Loucy (cell line): ENCODE results near the gene GCKR.

Experiments used
- H2AFZ ChIP-seq: fragments of 200-600 bp; sonication (generic); 2 replicates; pipeline ENCODE4 v1.6.0; 2016; ENCODE audit warnings: antibody characterized with exemption, mild to moderate bottlenecking, low read length, moderate library complexity
- H3F3A ChIP-seq: fragments of 200-600 bp; 2 replicates; pipeline ENCODE4 v1.6.0; 2016; ENCODE audit warnings: antibody characterized with exemption, low read depth, mild to moderate bottlenecking
- H3K27me3 ChIP-seq: fragments of 200-600 bp; sonication (generic); 2 replicates; pipeline ENCODE4 v1.6.1; 2014; ENCODE audit warnings: low read length, mild to moderate bottlenecking; ENCODE audit not compliant: insufficient read depth, poor library complexity, severe bottlenecking
- H3K36me3 ChIP-seq: fragments of 200-600 bp; sonication (generic); 2 replicates; pipeline ENCODE4 v1.6.1; 2016; ENCODE audit warnings: low read length; ENCODE audit not compliant: insufficient read depth
- H3K4me1 ChIP-seq: fragments of 200-600 bp; sonication (generic); 2 replicates; pipeline ENCODE4 v1.5.1; 2014; ENCODE audit warnings: low read length, mild to moderate bottlenecking; ENCODE audit not compliant: insufficient read depth, poor library complexity, severe bottlenecking
- H3K4me2 ChIP-seq: fragments of 200-600 bp; sonication (generic); 2 replicates; pipeline ENCODE4 v1.6.0; 2014; ENCODE audit warnings: antibody characterized with exemption, low read length, low read depth, mild to moderate bottlenecking; ENCODE audit not compliant: poor library complexity, severe bottlenecking
- H3K4me3 ChIP-seq: fragments of 200-600 bp; sonication (generic); 2 replicates; pipeline ENCODE4 v1.5.1; 2014; ENCODE audit warnings: low read length, mild to moderate bottlenecking, mixed read lengths; ENCODE audit not compliant: poor library complexity, severe bottlenecking
- H3K79me2 ChIP-seq: fragments of 200-600 bp; sonication (generic); 2 replicates; pipeline ENCODE4 v1.6.1; 2014; ENCODE audit warnings: low read length; ENCODE audit not compliant: insufficient read depth
- H3K9ac ChIP-seq: fragments of 200-600 bp; sonication (generic); 2 replicates; pipeline ENCODE4 v1.6.0; 2014; ENCODE audit warnings: mild to moderate bottlenecking, low read depth, low read length, moderate library complexity; ENCODE audit not compliant: poor library complexity, severe bottlenecking
- H3K9me2 ChIP-seq: fragments of 200-600 bp; sonication (generic); replicated peaks from 2 replicates; pipeline ENCODE4 v1.6.1; 2016; ENCODE audit warnings: low read depth, low read length, mixed read lengths
- H3K9me3 ChIP-seq: fragments of 200-600 bp; sonication (generic); 2 replicates; pipeline ENCODE4 v1.6.1; 2014; ENCODE audit warnings: mild to moderate bottlenecking, antibody characterized with exemption, low read length, low read depth; ENCODE audit not compliant: insufficient read depth
- H4K20me1 ChIP-seq: fragments of 200-600 bp; sonication (generic); 2 replicates; pipeline ENCODE4 v1.6.0; 2014; ENCODE audit warnings: antibody characterized with exemption, low read length, mild to moderate bottlenecking; ENCODE audit not compliant: insufficient read depth, poor library complexity, severe bottlenecking
- CTCF ChIP-seq: fragments of 200-600 bp; sonication (generic); conservative IDR thresholded peaks from 2 replicates; pipeline ENCODE4 v1.5.1; 2014; ENCODE audit warnings: mild to moderate bottlenecking, antibody characterized with exemption, low read length
- EZH2phosphoT487 ChIP-seq: fragments of 200-600 bp; IDR thresholded peaks from 2 replicates; pipeline ENCODE4 v1.6.1; 2018; ENCODE audit warnings: antibody characterized with exemption, mild to moderate bottlenecking, moderate library complexity, borderline replicate concordance

Gene GCKR

GRCh38 chr2:27544143-27544821 lies 47.6 kb downstream of the GCKR start:
- H3K4me3 ChIP-seq: no peak overlapping the region
- TF ChIP-seq CTCF (no peak), EZH2phosphoT487 (no peak)
- H4K20me1 ChIP-seq: no peaks in the 10 kb centered on the region
- H3K4me2 ChIP-seq: no peak overlapping the region
- no peaks in the 10 kb centered on the region for H3F3A ChIP-seq
- no peak overlapping the region for H3K9ac ChIP-seq
- no peaks in the 10 kb centered on the region for H3K36me3 ChIP-seq
- no peaks in the 10 kb centered on the region for H3K79me2 ChIP-seq
- no peaks in the 10 kb centered on the region for H3K27me3 ChIP-seq
- H3K9me3 ChIP-seq: no peaks in the 10 kb centered on the region
- H3K9me2 ChIP-seq: no peaks in the 10 kb centered on the region
- no peaks in the 10 kb centered on the region for H3K4me1 ChIP-seq
- no peak overlapping the region for H2AFZ ChIP-seq

- Histone ChIP-seq H3K4me1 (no peaks in the 10 kb centered on the region), H3K9me2 (no peaks in the 10 kb centered on the region), H3K27me3 (no peaks in the 10 kb centered on the region), H3F3A (no peaks in the 10 kb centered on the region), H4K20me1 (no peaks in the 10 kb centered on the region), H2AFZ (no peak overlapping the region), H3K79me2 (no peaks in the 10 kb centered on the region), H3K9ac (no peak overlapping the region), H3K4me2 (no peak overlapping the region), H3K9me3 (no peaks in the 10 kb centered on the region), H3K36me3 (no peaks in the 10 kb centered on the region), H3K4me3 (no peak overlapping the region)
- no peak for TF ChIP-seq CTCF
- no peak for TF ChIP-seq EZH2phosphoT487
Observed at GRCh38 chr2:27545348-27546141, 48.9 kb downstream of the GCKR start.

GRCh38 chr2:27549303-27549702 lies 52.7 kb downstream of the GCKR start:
- Histone ChIP-seq H3K9me3 (no peaks in the 10 kb centered on the region), H4K20me1 (no peaks in the 10 kb centered on the region), H3K36me3 (no peaks in the 10 kb centered on the region), H2AFZ (no peak overlapping the region), H3K4me1 (no peaks in the 10 kb centered on the region), H3K4me2 (no peak overlapping the region), H3K4me3 (no peak overlapping the region), H3K9me2 (no peaks in the 10 kb centered on the region), H3K9ac (no peak overlapping the region), H3F3A (no peaks in the 10 kb centered on the region), H3K27me3 (no peaks in the 10 kb centered on the region), H3K79me2 (no peaks in the 10 kb centered on the region)
- TF ChIP-seq CTCF (no peak), EZH2phosphoT487 (no peak)
